ENCODE results near the gene ATXN1. TPM values are rescaled to one million over a fixed set of nuclear protein-coding genes. Genes with fewer than 3 reads are reported as not detected.
A peak's percentile ranks its signal among the peaks of the same experiment; 100 is the strongest.

ATXN1 gene
- total and polyA plus RNA-seq, 2 experiments from 2014 or later, result 4.8 to 9.1 TPM

- no peak for TF ChIP-seq CTCF (conservative IDR thresholded peaks at IDR 0.05; ENCODE audit: low read depth in 2 of 2)
- TF ChIP-seq JUNB (IDR thresholded peaks at IDR 0.05; ENCODE audit: unreplicated experiment), result no peak
- TF ChIP-seq POLR2AphosphoS5 (IDR thresholded peaks at IDR 0.05; ENCODE audit: low read depth), result no peak
- no peak for TF ChIP-seq ZNF331 (CRISPR knock-in tag; IDR thresholded peaks at IDR 0.05; ENCODE audit: low read depth)
- no peak for TF ChIP-seq CREB1 (CRISPR knock-in tag; IDR thresholded peaks at IDR 0.05; ENCODE audit: low read depth)
- no peak for TF ChIP-seq NANOG (IDR thresholded peaks at IDR 0.05; ENCODE audit: borderline replicate concordance)
- no peak for TF ChIP-seq EZH2phosphoT487 (IDR thresholded peaks at IDR 0.05; ENCODE audit: unreplicated experiment)
These were observed 21.2 kb downstream of the ATXN1 start (continued) for GRCh38 chr6:16740097-16740496.

DNA sequence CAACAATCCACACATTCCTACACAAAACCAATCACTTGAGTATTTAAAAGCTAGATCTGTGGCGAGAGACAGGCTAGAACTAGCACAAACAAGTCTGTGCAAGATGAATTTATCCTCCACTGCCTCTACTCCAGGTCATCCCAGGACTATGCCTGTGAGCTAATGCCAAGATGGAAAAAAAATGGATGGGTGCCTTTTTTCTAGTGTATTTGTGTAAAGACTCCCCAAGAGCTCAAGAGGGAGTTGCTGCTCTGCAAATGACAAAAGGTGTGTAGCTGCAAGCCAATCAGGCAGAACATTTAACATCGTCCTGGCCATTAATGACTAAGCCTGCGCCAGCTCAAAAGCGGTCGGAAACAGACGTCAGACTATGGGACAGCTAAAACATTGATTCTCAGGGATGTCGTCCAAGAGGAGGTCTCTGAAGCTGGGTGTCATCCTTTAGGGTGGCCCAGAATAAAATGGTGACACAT is 21.9 kb downstream of the ATXN1 start:
- Histone ChIP-seq H3K79me2 (replicated peaks; ENCODE audit: insufficient read depth) (no peaks in the 10 kb centered on the region), H3K27ac (ENCODE audit: low read depth) (no peak overlapping the region)

More for the DNA sequence above, 21.9 kb downstream of the ATXN1 start:
- peaks cover 22% of the 10 kb centered on the region for H3K4me1 ChIP-seq (ENCODE audit: insufficient read depth)
- no peaks in the 10 kb centered on the region for H3F3A ChIP-seq (replicated peaks; ENCODE audit: low read depth)
- no peak overlapping the region for H3K27ac Mint-ChIP-seq
- ATAC-seq, result peak; percentile 43; the same call in 1 of the 3 replicates
- H3K9me3 Mint-ChIP-seq, result no peaks in the 10 kb centered on the region
- H3K9me2 ChIP-seq (ENCODE audit: insufficient read depth), result no peaks in the 10 kb centered on the region
- no peaks in the 10 kb centered on the region for H3K27me3 Mint-ChIP-seq (ENCODE audit: insufficient read depth, low read depth, poor library complexity)
- no peaks in the 10 kb centered on the region for H3K36me3 Mint-ChIP-seq (ENCODE audit: low read depth)
- H3K27me3 ChIP-seq (ENCODE audit: insufficient read depth), result no peaks in the 10 kb centered on the region
- peaks cover 25% of the 10 kb centered on the region for H3K4me1 Mint-ChIP-seq
- H3K4me2 ChIP-seq, result no peak overlapping the region
- no peaks in the 10 kb centered on the region for H4K20me1 ChIP-seq (replicated peaks; ENCODE audit: insufficient read depth)
- no peak overlapping the region for H3K4me3 ChIP-seq
- no peak overlapping the region for H3K4me3 Mint-ChIP-seq
- H3K36me3 ChIP-seq (ENCODE audit: insufficient read depth), result no peaks in the 10 kb centered on the region
- peak; percentile 30 for DNase-seq (ENCODE audit: low spot score)
- TF ChIP-seq CTCF (conservative IDR thresholded peaks at IDR 0.05; ENCODE audit: low read depth in 2 of 2) (peak in 1 of 2 experiments; percentile 52; a peak in 2 of 4 replicates), ZNF462 (CRISPR knock-in tag; IDR thresholded peaks at IDR 0.05) (no peak)
- no peak overlapping the region for H2AFZ ChIP-seq

Measured in GM23338 (cell line).